HUES48 (cell line): ENCODE measurements around the gene SERINC2.

Experiments used
- H3K27ac ChIP-seq: one replicate; pipeline ENCODE4 v1.7.0; 2013; ENCODE audit warnings: low read depth, low read length, inconsistent platforms
- H3K27me3 ChIP-seq: 2 replicates; pipeline ENCODE4 v1.6.1; 2013; ENCODE audit warnings: mild to moderate bottlenecking, low read length; ENCODE audit not compliant: control insufficient read depth, insufficient read depth
- H3K36me3 ChIP-seq: 2 replicates; pipeline ENCODE4 v1.6.1; 2013; ENCODE audit warnings: low read length; ENCODE audit not compliant: control insufficient read depth, insufficient read depth
- H3K4me1 ChIP-seq: 2 replicates; pipeline ENCODE4 v1.6.1; 2013; ENCODE audit warnings: mild to moderate bottlenecking, low read length; ENCODE audit not compliant: control insufficient read depth, insufficient read depth
- H3K4me3 ChIP-seq: 2 replicates; pipeline ENCODE4 v1.5.1; 2013; ENCODE audit warnings: mild to moderate bottlenecking, low read depth, low read length
- H3K9ac ChIP-seq: 2 replicates; pipeline ENCODE4 v1.6.1; 2013; ENCODE audit warnings: mild to moderate bottlenecking, low read depth, low read length, moderate library complexity
- H3K9me3 ChIP-seq: 2 replicates; pipeline ENCODE4 v1.6.1; 2013; ENCODE audit warnings: low read length; ENCODE audit not compliant: control insufficient read depth, insufficient read depth

Gene SERINC2

DNA sequence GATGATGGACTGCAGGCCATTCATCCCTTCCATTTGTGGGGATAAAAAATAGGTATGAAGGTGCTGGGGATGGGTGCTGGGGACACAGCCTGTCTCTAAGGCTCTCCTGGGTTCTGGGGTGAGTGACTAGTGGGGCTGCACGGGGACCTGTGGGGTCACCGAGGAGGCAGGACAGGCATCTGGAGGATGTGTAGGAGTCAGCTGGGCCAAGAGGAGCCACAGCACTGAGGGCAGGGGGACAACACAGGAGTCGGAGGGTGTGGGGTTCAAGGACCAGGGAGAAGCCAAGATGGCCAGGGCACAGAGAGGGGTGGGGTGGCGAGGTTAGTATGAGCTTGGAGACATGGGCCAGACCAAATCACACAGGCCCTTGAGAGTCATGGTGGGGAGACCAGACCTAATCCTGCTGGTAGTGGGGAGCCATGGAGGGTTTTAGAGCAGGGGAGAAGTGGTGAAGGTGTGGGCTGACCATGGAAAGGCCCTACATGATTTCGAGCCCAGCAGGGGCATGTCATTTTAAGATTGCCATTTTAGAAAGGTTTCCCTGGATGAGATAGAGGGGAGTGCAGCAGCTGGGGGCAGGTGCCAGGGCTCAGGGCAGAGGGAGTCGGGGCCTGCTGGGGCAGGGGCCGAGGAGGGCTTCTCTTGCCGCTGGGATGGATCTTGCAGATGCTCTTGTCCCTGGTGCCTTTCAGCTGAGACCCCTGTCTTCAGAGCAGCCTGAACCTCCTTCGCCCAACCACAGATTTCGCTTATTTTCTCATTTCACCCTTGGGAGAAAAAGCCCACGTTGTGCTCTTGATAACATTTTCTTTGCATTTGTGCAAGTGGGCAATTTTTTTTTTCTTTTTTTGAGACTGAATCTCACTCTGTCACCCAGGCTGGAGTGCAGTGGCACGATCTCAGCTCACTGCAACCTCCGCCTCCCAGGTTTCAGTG is 22.7 kb downstream of the SERINC2 start:
- Histone ChIP-seq H3K9me3 (no peaks in the 10 kb centered on the region), H3K36me3 (no peaks in the 10 kb centered on the region), H3K9ac (no peak overlapping the region), H3K27me3 (no peaks in the 10 kb centered on the region), H3K4me3 (no peak overlapping the region), H3K27ac (no peak overlapping the region), H3K4me1 (no peaks in the 10 kb centered on the region)

DNA sequence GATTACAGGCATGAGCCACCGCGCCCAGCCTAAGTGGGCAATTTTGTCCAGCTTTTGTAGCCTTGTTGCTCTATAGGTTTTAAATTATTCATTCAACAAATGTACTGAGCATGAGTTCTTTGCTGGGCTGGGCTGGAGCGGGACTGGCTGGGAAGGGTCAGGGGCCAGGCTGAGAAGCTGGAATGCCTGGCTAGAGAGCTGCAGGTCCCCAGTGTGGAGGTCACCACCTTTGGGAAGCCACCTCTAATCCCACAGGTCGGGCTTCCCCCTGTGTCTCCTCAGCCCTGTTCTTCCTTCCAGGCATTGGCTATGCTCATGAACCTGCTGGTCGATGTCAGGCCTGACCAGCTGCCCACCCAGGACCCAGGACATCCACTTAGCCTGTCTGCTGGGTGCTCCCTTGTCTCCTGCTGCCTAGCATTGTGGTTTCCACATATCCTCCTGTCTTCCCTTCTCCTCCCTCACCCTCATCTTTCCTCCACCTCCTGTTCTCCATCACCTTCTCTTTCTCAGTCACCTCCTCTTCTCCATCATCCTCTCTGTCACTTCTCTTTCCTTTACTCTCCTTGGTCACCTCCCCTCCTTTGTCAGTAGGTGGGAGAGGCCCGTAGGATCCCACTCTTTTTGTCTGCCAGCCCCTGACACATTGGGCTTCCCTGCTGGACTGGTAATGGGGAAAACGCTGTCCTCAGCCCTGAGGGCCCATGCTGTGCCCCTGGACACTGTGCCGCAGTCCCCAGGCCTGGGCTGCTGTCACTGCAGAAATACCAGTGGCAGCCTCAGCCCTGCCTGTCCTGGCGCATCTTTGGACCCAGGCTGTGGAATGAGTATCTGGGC is 23.8 kb downstream of the SERINC2 start:
- no peaks in the 10 kb centered on the region for H3K9me3 ChIP-seq
- H3K4me1 ChIP-seq, result no peaks in the 10 kb centered on the region
- H3K27me3 ChIP-seq, result no peaks in the 10 kb centered on the region
- H3K36me3 ChIP-seq, result no peaks in the 10 kb centered on the region
- H3K9ac ChIP-seq, result no peak overlapping the region
- H3K27ac ChIP-seq, result no peak overlapping the region
- no peak overlapping the region for H3K4me3 ChIP-seq

DNA sequence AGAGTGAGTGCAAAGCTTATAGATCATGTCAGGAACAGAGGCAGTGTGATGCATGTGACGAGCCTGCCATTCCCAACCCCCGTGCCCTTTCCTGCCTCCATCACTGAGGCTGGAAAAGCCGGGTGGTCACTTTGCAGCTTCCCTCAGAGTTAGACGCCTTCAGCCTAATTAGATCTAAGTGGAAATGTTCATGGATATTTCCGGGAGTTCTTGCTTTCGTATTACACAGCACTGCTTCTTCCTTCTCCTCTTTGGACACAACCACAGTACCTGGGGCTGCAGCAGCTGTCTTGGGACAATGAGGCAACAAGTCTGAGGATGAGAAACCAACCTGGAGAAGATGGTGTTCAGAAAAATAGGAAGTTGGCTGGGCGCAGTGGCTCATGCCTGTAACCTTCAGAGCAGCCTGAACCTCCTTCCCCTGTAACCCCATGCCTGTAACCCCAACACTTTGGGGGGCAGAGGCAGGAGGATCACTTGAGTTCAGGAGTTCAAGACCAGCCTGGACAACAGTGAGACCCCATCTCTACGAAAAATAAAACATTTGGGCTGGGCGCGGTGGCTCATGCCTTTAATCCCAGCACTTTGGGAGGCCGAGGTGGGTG is 24.5 kb downstream of the SERINC2 start:
- H3K9ac ChIP-seq, result no peak overlapping the region
- H3K4me3 ChIP-seq, result no peak overlapping the region
- H3K27ac ChIP-seq, result no peak overlapping the region
- H3K36me3 ChIP-seq, result no peaks in the 10 kb centered on the region
- H3K27me3 ChIP-seq, result no peaks in the 10 kb centered on the region
- H3K4me1 ChIP-seq, result no peaks in the 10 kb centered on the region
- H3K9me3 ChIP-seq, result no peaks in the 10 kb centered on the region

DNA sequence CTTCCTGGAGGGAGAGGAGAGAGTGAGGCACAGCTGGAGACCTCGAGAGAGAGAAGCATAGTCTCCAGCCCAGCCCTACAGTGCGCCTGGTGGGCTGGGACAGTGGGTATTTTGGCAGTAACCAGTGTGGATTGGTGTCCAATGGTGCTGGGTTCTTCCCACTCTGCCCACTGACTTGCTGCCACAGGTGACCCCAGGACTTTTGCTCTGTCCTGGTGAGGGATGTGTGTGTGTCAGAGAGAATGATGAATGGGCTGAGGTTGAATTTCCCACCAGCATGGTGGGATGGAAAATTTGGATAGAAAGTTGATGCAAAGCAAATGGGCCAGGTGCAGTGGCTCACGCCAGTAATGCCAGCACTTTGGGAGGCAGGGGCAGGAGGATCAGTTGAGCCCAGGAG is 26.3 kb downstream of the SERINC2 start:
- no peak overlapping the region for H3K9ac ChIP-seq
- H3K27me3 ChIP-seq, result no peaks in the 10 kb centered on the region
- no peaks in the 10 kb centered on the region for H3K4me1 ChIP-seq
- no peak overlapping the region for H3K27ac ChIP-seq
- no peaks in the 10 kb centered on the region for H3K36me3 ChIP-seq
- H3K4me3 ChIP-seq, result no peak overlapping the region
- peaks cover 3% of the 10 kb centered on the region; the same call in 1 of the 2 replicates for H3K9me3 ChIP-seq

DNA sequence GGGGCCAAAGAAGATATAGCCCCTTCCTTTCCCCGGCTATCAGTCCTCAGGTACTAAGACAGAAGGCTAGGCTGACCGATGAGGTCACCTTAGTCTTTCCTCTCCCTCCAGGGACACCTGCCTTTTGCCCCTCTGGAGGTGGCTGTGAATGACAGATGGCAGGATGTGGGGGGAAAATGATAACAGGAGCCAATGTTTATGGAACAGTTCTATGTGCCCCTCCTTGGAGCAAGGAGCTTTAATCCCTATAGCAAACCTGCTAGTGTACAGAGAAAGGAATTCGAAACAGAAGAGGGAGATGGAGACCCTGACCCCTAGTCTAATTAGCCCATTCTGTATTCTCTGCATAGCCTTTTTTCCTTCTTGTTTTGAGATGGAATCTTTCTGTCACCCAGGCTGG is 28.1 kb downstream of the SERINC2 start:
- H3K9me3 ChIP-seq, result peaks cover 3% of the 10 kb centered on the region; the same call in 1 of the 2 replicates
- H3K27me3 ChIP-seq, result no peaks in the 10 kb centered on the region
- no peaks in the 10 kb centered on the region for H3K4me1 ChIP-seq
- H3K4me3 ChIP-seq, result no peak overlapping the region
- H3K9ac ChIP-seq, result no peak overlapping the region
- H3K36me3 ChIP-seq, result no peaks in the 10 kb centered on the region
- H3K27ac ChIP-seq, result no peak overlapping the region

DNA sequence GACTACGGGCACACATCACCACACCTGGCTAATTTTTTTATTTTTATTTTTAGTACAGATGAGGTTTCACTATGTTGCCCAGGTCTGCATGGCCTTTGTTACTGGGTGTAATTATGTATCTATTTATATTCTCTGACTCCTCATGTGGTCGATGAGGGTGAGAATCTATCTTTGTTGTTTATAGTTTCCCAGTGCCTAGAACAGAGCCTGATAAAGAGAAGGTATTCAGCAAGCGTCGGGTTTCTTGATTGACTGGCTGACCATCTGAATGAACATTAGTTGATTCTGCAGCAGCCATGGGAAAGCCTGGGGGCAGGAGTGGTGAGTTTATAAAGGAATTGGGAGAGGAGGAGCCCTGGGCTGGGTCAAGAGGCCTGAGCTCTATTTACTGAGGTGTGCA is 28.5 kb downstream of the SERINC2 start:
- no peaks in the 10 kb centered on the region for H3K36me3 ChIP-seq
- no peak overlapping the region for H3K4me3 ChIP-seq
- H3K27ac ChIP-seq, result no peak overlapping the region
- no peak overlapping the region for H3K9ac ChIP-seq
- H3K27me3 ChIP-seq, result no peaks in the 10 kb centered on the region
- peaks cover 3% of the 10 kb centered on the region; the same call in 1 of the 2 replicates for H3K9me3 ChIP-seq
- H3K4me1 ChIP-seq, result no peaks in the 10 kb centered on the region

DNA sequence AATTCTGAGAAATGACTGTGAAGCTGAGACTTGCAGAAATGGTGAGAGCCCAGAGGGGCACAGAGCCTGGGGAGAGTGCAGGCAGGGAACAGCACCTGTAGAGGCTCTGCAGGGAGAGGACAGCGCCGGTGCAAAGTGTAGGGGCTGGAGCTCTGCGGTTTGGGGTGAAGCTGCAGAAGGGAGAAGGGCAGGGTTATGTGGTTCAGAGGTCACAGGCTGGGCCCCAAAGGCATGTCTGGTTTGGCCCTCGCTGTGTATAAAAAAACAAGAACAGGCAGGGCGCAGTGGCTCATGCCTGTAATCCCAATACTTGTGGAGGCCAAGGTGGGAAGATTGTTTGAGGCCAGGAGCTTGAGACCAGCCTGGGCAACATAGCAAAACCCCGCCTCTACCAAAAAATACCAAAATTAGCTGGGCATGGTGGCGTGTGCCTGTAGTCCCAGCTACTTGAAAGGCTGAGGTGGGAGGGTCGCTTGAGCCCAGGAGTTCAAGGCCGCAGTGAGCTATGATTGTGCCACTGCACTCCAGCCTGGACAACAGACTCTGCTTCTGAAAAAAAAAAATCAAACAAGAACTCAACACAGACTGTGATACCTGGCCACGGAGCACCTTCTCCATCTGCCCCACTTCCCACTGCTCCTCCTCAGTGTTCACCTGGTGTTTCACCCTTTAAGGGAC is 29.1 kb downstream of the SERINC2 start:
- no peak overlapping the region for H3K27ac ChIP-seq
- no peak overlapping the region for H3K9ac ChIP-seq
- H3K4me3 ChIP-seq, result no peak overlapping the region
- H3K36me3 ChIP-seq, result no peaks in the 10 kb centered on the region
- no peaks in the 10 kb centered on the region for H3K27me3 ChIP-seq
- no peaks in the 10 kb centered on the region for H3K4me1 ChIP-seq
- H3K9me3 ChIP-seq, result peaks cover 3% of the 10 kb centered on the region; the same call in 1 of the 2 replicates

DNA sequence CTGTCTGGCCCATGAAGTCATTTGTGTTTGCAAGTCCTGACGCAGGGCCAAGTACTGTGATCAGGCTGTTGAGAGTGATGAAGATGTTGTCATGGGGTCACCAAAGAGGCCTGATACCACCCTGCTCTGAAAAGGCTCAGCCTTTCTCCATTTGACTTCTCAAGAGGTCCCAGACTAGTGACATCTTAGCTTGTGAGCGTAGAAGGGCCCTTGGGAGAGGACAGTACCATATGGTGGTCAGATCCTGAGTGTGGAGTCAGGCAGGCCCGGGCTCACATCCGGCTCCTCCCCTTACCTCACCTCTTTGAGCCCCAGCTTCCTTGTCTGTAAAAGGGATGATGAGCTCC is 29.6 kb downstream of the SERINC2 start:
- no peaks in the 10 kb centered on the region for H3K4me1 ChIP-seq
- no peak overlapping the region for H3K27ac ChIP-seq
- no peaks in the 10 kb centered on the region for H3K36me3 ChIP-seq
- no peak overlapping the region for H3K9ac ChIP-seq
- H3K9me3 ChIP-seq, result peaks cover 3% of the 10 kb centered on the region; the same call in 1 of the 2 replicates
- H3K4me3 ChIP-seq, result no peak overlapping the region
- no peaks in the 10 kb centered on the region for H3K27me3 ChIP-seq

DNA sequence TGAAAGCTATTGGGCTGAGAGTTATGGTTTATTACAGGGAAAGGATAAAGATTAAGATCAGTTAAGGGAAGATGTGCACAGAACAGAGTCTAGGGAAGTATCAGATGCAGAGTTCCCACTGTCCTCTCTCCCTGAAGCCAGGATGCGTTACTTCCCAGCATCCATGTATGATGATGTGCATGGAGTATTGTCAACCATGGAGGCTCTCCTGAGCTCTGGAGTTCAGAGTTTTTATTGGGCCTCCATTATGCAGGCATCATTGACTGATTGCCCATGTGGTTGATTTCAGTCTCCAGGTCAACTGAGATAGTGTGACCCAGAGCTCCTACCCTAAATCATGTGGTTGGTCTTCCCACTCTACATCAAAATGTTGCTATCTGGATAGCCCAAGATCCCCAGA is 30.7 kb downstream of the SERINC2 start:
- H3K9me3 ChIP-seq, result peaks cover 3% of the 10 kb centered on the region; the same call in 1 of the 2 replicates
- H3K4me3 ChIP-seq, result no peak overlapping the region
- no peaks in the 10 kb centered on the region for H3K4me1 ChIP-seq
- no peaks in the 10 kb centered on the region for H3K36me3 ChIP-seq
- H3K9ac ChIP-seq, result no peak overlapping the region
- no peak overlapping the region for H3K27ac ChIP-seq
- H3K27me3 ChIP-seq, result no peaks in the 10 kb centered on the region

DNA sequence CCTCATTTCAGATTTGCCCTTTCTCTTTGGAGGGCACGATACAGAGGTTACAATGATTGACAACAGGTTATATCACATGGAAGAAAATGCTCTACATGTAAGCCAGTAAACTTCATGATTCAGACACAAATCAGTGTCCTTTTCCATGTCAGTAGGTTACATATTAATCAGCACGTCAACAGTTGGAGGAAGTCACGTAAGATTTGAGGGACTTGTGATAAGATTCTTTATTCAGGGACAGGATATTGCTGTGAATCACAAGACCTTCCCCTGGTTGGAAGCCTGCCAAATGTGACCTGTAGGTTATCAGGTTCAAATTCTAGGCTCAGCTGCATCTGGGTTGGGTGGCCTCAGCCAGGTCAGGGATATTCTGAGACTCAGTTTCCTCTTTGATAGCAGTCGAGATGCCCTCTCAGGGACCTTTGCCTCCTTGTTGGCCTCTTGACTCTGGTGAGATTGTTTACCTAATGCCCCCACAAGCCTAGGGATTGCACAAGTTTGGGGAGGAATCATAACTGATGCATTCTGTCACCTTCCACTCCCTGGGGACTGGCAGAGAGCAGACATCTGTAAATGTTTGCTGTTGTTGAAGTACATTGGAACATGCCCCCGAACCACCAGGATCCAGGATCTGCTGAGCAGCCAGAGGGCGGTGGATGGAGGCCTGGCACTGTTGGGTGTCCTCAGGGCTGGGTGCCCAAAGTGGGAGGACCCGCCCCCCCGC is 31.9 kb downstream of the SERINC2 start:
- Histone ChIP-seq H3K4me3 (no peak overlapping the region), H3K9ac (no peak overlapping the region), H3K27me3 (no peaks in the 10 kb centered on the region), H3K36me3 (no peaks in the 10 kb centered on the region), H3K4me1 (no peaks in the 10 kb centered on the region), H3K27ac (no peak overlapping the region), H3K9me3 (peaks cover 3% of the 10 kb centered on the region; the same call in 1 of the 2 replicates)
